GM12892 (cell line): ENCODE results near the gene RELN.

Experiments
- DNase-seq: peaks from one replicate; pipeline ENCODE4 v3.0.0; 2011; ENCODE audit not compliant: insufficient read length
- FAIRE-seq: peaks from 2 replicates; lab custom pipeline; 2011; peaks lifted over from hg19 to GRCh38; lab: Jason Lieb, UNC
- POLR2A ChIP-seq: IDR thresholded peaks from 2 replicates; pipeline ENCODE4 v1.6.1; 2011; ENCODE audit warnings: low read depth, low read length, control low read depth
- POLR2AphosphoS5 ChIP-seq: IDR thresholded peaks from 2 replicates; pipeline ENCODE4 v1.6.1; 2011; ENCODE audit warnings: low read depth, low read length, control low read depth
- TAF1 ChIP-seq: IDR thresholded peaks from 2 replicates; pipeline ENCODE4 v1.6.1; 2011; ENCODE audit warnings: low read depth, mild to moderate bottlenecking, control low read depth, low read length, borderline replicate concordance

The RELN gene

GRCh38 chr7:103425177-103425576 lies 564.3 kb downstream of the RELN start:
- TF ChIP-seq POLR2AphosphoS5 (no peak), TAF1 (no peak), POLR2A (no peak)
- no peak for FAIRE-seq
- no peak for DNase-seq

GRCh38 chr7:103423467-103424179 lies 565.8 kb downstream of the RELN start:
- TF ChIP-seq TAF1 (no peak), POLR2A (no peak), POLR2AphosphoS5 (no peak)
- no peak for DNase-seq
- no peak for FAIRE-seq
